HUES6 (cell line): ENCODE data around the gene PPP1R36.

Source experiments
- H3K27ac ChIP-seq: 2 replicates; pipeline ENCODE4 v1.7.0; 2013; ENCODE audit warnings: low read depth, mild to moderate bottlenecking, low read length, inconsistent platforms
- H3K27me3 ChIP-seq: 2 replicates; pipeline ENCODE4 v1.6.1; 2013; ENCODE audit warnings: low read length; ENCODE audit not compliant: control insufficient read depth, insufficient read depth
- H3K36me3 ChIP-seq: 2 replicates; pipeline ENCODE4 v1.6.1; 2013; ENCODE audit warnings: low read length; ENCODE audit not compliant: control insufficient read depth, insufficient read depth
- H3K4me1 ChIP-seq: 2 replicates; pipeline ENCODE4 v1.6.1; 2013; ENCODE audit warnings: low read length; ENCODE audit not compliant: control insufficient read depth, insufficient read depth
- H3K4me3 ChIP-seq: 2 replicates; pipeline ENCODE4 v1.5.1; 2013; ENCODE audit warnings: low read depth, low read length
- H3K9ac ChIP-seq: one replicate; pipeline ENCODE4 v1.6.1; 2013; ENCODE audit warnings: mild to moderate bottlenecking, low read length
- H3K9me3 ChIP-seq: 2 replicates; pipeline ENCODE4 v1.6.1; 2013; ENCODE audit warnings: low read depth, low read length; ENCODE audit not compliant: control insufficient read depth, insufficient read depth

PPP1R36 gene

DNA sequence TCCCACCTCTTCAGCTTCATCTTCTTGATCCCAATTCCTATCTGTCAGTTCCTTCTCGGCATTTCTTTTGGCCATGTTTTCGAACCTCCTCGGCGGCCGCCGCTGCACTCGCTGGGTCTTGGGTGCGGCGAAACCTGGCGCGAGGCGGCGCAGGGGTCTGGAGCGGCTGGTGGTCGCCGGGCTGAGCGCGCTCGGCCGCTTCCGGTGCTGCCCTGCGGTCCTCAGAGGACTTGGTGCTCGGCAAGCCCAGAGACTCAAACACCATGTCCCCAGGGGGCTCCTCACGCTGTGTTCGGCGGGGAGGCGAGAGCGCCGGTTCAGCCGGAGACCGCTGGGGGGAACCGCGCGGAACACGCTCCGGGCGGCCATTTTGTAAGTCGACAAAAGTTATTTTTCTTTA, 51.8 kb downstream of the PPP1R36 start:
- Histone ChIP-seq H3K9ac (no peak overlapping the region), H3K4me3 (no peak overlapping the region), H3K27ac (no peak overlapping the region), H3K4me1 (no peaks in the 10 kb centered on the region), H3K27me3 (0 out of 2 replicates have a peak, but pooled peaks cover 2% of the 10 kb centered on the region), H3K36me3 (no peaks in the 10 kb centered on the region), H3K9me3 (no peaks in the 10 kb centered on the region)

DNA sequence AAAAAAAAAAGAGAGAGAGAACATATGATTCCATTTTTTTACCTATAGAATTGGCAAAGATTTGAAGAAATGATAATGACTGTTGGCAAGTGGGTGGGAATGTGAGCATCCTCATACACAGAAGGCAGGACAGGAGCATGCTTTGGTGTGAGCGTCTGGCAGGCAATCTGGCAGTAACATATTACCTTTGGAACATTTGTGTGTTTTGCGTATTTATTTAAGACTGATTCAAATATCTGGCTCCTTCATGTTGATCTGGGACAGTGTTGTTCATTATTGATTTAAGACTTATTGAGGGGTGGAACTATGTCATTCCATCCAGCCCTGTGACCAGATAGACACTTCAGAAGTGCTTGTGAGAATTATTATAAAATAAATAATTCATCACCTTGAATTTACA, 53.1 kb downstream of the PPP1R36 start:
- Histone ChIP-seq H3K4me3 (no peak overlapping the region), H3K9me3 (no peaks in the 10 kb centered on the region), H3K36me3 (no peaks in the 10 kb centered on the region), H3K4me1 (no peaks in the 10 kb centered on the region), H3K27me3 (0 out of 2 replicates have a peak, but pooled peaks cover 3% of the 10 kb centered on the region), H3K27ac (no peak overlapping the region), H3K9ac (no peak overlapping the region)

DNA sequence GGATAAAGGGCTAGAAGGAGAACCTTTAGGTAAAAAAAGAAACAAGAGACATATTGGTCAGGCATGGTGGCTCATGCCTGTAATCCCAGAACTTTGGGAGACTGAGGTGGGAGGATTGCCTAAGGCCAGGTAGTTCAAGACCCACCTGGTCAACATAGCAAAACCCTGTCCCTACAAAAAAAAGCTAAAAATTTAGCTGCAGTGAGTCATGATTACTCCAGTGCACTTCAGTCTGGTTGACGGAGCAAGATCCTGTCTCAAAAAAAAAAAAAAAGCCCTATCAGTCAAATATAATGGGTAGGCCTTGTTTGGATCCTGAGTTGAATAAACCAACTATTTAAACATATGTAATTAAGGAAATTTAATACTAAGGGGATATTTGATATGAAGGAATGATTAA, 54.2 kb downstream of the PPP1R36 start:
- Histone ChIP-seq H3K9ac (no peak overlapping the region), H3K9me3 (no peaks in the 10 kb centered on the region), H3K27ac (no peak overlapping the region), H3K27me3 (0 out of 2 replicates have a peak, but pooled peaks cover 3% of the 10 kb centered on the region), H3K4me1 (no peaks in the 10 kb centered on the region), H3K4me3 (no peak overlapping the region), H3K36me3 (no peaks in the 10 kb centered on the region)

DNA sequence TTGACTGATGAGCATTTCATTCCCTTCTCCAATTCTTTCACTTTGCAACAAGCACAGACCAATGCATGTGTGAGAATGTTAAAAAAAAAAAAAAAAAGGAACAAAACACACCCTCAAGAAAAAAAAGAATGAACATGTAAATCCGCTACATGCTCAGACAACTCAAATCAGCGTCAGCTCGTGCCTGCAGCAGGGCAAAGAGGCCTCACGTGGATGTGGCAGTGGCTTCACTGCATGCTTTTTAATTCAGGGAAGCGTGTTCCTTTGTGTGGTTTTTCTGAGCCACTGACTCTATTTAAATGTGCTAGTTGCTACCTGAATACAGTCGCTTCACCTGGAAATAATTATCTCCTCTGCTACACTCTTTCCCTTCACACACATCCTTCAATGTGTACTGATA, 55.1 kb downstream of the PPP1R36 start:
- H3K4me3 ChIP-seq: no peak overlapping the region
- 0 out of 2 replicates have a peak, but pooled peaks cover 3% of the 10 kb centered on the region for H3K27me3 ChIP-seq
- H3K27ac ChIP-seq: no peak overlapping the region
- no peaks in the 10 kb centered on the region for H3K4me1 ChIP-seq
- H3K36me3 ChIP-seq: no peaks in the 10 kb centered on the region
- H3K9ac ChIP-seq: no peak overlapping the region
- H3K9me3 ChIP-seq: no peaks in the 10 kb centered on the region

DNA sequence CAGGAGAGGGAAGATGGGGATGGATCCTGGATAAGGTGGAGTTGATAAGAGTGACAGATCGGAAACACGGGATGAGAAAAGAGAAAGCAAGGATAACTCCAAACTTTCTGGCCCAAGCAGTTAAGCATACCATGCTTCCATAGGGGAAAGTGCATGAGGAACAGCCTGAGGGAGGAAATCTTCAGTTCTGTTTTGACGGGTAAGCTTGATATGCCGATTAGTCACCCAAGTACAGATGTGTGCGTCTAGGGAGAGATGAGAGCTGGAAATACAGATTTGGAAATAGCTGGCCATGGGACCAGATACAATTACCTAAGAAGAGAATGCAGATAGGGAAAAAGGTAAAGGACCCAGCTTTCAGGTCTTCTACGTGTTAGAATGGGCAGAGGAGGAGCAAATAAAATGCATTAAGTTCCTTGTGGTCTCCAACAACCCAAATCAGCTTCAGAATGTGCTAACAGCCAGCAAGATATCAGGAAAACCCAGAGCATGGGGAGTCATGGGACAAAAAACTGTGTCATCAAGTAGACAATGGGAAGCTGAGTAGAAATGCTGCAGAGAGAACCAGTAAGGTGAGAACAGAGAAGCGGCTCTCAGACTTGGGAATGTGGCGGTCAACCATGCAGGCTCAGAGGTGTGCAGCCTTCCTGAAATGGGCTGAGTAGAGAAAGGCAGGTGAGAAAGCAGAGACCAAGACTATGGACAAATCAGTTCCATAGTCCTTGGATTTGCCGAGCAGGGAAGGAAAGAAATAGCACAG, 56.3 kb downstream of the PPP1R36 start:
- H3K4me3 ChIP-seq: no peak overlapping the region
- no peaks in the 10 kb centered on the region for H3K9me3 ChIP-seq
- H3K27me3 ChIP-seq: 0 out of 2 replicates have a peak, but pooled peaks cover 3% of the 10 kb centered on the region
- H3K27ac ChIP-seq: no peak overlapping the region
- H3K4me1 ChIP-seq: no peaks in the 10 kb centered on the region
- H3K9ac ChIP-seq: no peak overlapping the region
- H3K36me3 ChIP-seq: no peaks in the 10 kb centered on the region

DNA sequence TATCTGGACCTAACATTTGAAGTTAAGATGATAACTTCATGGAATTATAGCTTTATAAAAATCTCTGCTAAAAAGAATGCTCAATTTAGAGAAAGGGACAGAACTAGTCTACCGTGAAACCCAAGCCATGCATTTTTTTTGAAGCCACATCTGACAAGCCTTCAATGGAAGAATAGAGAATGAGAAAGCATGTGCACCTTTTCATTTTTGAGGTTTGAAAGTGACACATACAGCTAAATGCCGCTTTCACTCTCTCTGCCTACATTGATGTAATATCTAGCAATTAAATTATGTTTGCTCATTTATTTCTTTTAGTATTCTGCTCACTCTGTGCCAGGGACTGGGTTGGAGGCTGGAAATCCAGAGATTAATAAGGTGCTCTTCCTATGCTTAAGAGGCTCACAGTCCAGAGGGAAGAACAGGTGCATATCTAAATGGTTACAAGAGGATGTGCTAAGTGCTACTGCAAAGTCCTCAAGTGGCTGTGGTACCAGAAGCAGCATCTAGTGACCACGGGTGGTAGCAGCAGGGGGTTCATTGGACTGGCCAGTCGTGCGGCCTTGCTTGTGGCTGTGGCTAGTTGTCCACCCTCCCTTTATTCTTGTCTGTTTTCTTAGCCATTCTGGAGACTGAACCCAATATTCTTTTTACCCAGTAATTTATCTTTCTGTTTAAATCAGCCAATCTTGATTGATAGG, 60.4 kb downstream of the PPP1R36 start:
- Histone ChIP-seq H3K9ac (no peak overlapping the region), H3K9me3 (no peaks in the 10 kb centered on the region), H3K27me3 (0 out of 2 replicates have a peak, but pooled peaks cover 3% of the 10 kb centered on the region), H3K4me3 (no peak overlapping the region), H3K4me1 (peaks cover 10% of the 10 kb centered on the region; the same call in 1 of the 2 replicates), H3K36me3 (no peaks in the 10 kb centered on the region), H3K27ac (no peak overlapping the region)

DNA sequence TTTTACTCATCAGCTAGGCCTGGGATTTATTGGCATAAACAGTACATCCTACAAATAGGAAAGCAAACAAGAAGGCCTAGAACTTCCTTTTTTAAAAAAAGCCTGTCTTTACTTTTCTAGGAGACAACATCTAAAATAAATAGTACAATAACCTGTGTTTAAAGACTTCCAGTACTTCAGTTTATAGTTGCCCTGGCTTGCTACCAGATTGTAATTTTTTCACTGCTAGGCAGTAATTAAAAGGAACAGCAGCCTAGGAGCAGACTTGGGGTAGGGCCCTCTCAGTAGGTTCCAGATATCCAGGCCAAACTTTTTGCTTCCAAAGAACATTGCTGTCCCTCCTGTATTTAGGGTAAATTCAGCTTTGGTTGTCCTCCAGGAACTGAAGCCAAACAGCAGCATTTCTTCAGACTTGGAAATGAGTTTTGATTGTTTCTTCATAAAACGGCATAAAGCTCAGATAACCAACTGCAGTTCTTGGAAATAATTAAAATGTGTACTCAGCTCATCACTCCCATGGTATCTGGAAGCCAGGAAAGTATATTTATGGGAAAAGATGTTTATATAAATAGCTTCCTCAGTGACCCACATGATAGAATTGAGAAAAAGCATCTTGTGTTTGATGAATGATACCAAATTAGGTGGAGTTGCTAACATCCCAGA, 61.7 kb downstream of the PPP1R36 start:
- H3K9me3 ChIP-seq: no peaks in the 10 kb centered on the region
- peak overlapping the region; percentile 71; the same call in 1 of the 2 replicates for H3K27ac ChIP-seq
- H3K4me1 ChIP-seq: peaks cover 10% of the 10 kb centered on the region; the same call in 1 of the 2 replicates
- H3K4me3 ChIP-seq: no peak overlapping the region
- H3K27me3 ChIP-seq: 0 out of 2 replicates have a peak, but pooled peaks cover 2% of the 10 kb centered on the region
- H3K36me3 ChIP-seq: no peaks in the 10 kb centered on the region
- H3K9ac ChIP-seq: no peak overlapping the region

DNA sequence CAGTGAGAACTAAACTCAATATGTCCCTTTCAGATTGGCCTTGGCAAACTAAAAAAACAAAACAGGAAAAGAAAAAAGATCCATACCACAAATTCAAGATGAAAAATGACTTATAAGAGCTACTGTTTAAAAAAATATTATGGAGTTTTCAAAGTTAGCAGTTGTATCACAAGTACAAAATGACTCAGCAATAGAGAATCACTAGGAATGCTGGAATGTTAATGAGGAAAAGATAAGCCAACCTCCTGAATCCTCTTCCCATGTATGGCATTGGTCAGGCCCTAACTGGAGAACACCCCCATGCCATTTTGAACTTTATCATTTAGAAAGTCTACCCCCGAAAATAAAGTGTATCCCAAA, 62.2 kb downstream of the PPP1R36 start:
- Histone ChIP-seq H3K27ac (peak overlapping the region; percentile 71; the same call in 1 of the 2 replicates), H3K9me3 (no peaks in the 10 kb centered on the region), H3K9ac (no peak overlapping the region), H3K4me3 (no peak overlapping the region), H3K36me3 (no peaks in the 10 kb centered on the region), H3K27me3 (no peaks in the 10 kb centered on the region), H3K4me1 (peaks cover 10% of the 10 kb centered on the region; the same call in 1 of the 2 replicates)

DNA sequence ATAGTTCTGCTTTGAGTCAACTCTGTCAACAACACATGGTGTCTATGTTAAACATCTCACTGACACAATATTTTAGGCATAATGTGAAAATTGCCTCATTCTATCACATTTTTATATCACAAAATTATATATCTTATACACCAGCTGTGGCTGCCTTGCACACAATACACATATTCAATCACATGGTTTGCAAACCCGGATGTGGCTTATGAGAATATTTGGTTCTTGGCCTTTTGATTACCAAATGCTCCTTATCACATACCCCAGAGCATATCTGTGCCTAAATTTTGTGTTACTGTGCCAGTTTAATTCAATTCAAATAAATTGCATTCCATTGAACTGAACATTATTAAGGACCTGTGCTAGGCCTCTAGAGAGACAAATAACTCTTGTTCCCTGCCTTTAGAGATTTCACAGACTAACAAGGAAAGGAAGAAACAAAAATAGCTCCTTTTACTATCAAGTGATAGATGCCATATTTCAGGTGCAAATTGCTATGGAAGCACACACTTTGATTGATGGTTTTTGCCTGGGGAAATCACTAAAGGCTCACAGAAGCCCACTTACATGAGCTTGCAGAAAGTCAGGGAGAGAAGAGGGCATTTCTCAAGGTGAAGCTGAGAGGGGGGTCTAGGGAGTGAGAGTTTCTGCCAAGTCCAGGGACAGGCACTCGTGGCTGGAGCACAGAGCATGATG, 63.4 kb downstream of the PPP1R36 start:
- Histone ChIP-seq H3K36me3 (no peaks in the 10 kb centered on the region), H3K4me1 (peaks cover 10% of the 10 kb centered on the region; the same call in 1 of the 2 replicates), H3K27ac (no peak overlapping the region), H3K4me3 (no peak overlapping the region), H3K27me3 (no peaks in the 10 kb centered on the region), H3K9ac (no peak overlapping the region), H3K9me3 (no peaks in the 10 kb centered on the region)

DNA sequence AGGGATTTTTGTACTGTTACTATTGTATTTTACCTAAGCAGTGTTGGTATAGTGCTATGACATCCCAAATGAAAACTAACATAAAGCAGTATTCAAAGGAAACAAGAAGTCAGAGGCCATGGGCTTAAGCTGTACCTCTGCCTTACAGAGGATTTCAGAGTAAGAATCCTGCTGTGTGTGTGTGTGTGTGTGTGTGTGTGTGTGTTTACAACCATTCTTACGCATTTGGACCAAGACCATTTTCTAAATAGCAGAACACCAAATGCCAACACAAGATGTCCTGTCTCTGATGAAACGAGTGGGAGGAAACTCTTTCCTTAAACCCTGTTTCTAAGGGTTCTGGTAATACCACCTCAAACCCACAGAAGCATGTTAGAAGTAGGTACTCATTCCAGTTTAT, 64.4 kb downstream of the PPP1R36 start:
- H3K9ac ChIP-seq: no peak overlapping the region
- H3K27me3 ChIP-seq: no peaks in the 10 kb centered on the region
- no peak overlapping the region for H3K4me3 ChIP-seq
- no peaks in the 10 kb centered on the region for H3K9me3 ChIP-seq
- H3K36me3 ChIP-seq: no peaks in the 10 kb centered on the region
- H3K27ac ChIP-seq: no peak overlapping the region
- H3K4me1 ChIP-seq: peaks cover 10% of the 10 kb centered on the region; the same call in 1 of the 2 replicates
